Measurements from ENCODE around the gene SPPL3.

Gene SPPL3

GRCh38 chr12:120724720-120725119 lies 179.4 kb downstream of the SPPL3 start:
- TF ChIP-seq, protein P1, sequence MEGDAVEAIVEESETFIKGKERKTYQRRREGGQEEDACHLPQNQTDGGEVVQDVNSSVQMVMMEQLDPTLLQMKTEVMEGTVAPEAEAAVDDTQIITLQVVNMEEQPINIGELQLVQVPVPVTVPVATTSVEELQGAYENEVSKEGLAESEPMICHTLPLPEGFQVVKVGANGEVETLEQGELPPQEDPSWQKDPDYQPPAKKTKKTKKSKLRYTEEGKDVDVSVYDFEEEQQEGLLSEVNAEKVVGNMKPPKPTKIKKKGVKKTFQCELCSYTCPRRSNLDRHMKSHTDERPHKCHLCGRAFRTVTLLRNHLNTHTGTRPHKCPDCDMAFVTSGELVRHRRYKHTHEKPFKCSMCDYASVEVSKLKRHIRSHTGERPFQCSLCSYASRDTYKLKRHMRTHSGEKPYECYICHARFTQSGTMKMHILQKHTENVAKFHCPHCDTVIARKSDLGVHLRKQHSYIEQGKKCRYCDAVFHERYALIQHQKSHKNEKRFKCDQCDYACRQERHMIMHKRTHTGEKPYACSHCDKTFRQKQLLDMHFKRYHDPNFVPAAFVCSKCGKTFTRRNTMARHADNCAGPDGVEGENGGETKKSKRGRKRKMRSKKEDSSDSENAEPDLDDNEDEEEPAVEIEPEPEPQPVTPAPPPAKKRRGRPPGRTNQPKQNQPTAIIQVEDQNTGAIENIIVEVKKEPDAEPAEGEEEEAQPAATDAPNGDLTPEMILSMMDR (conservative IDR thresholded peaks at IDR 0.05), result no peak
- TF ChIP-seq ZFX (IDR thresholded peaks at IDR 0.05), result no peak
- H3K27ac ChIP-seq, result no peak overlapping the region; the same call in 1 of the 2 replicates

GRCh38 chr12:120722784-120723183 lies 181.4 kb downstream of the SPPL3 start:
- TF ChIP-seq ZFX (IDR thresholded peaks at IDR 0.05), result no peak
- TF ChIP-seq, protein P1 (conservative IDR thresholded peaks at IDR 0.05), result no peak
- H3K27ac ChIP-seq, result no peak overlapping the region

DNA sequence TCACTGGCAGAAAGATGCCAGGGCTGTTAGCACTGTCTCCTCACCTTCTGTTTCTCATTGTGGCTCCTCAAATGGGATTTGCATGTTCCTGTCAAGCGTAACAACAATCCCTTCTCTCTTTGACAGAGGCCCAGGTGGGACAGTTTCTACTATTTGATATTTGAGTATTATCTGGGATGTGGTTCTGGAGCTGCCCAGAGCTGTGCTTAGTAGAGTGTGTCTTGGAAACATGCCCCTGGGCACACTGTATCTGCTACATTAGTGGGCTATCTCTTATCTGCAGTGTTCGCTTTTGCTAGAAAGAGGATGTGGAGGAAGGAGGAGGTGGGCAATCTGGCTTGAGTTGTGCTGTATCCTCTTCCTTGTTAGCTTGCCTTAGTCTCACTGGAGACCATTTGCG lies 182.3 kb downstream of the SPPL3 start:
- TF ChIP-seq, protein P1 (conservative IDR thresholded peaks at IDR 0.05), result no peak
- TF ChIP-seq ZFX (IDR thresholded peaks at IDR 0.05), result no peak
- H3K27ac ChIP-seq, result no peak overlapping the region

GRCh38 chr12:120720987-120721801 lies 183.0 kb downstream of the SPPL3 start:
- TF ChIP-seq ZFX (IDR thresholded peaks at IDR 0.05), result no peak
- TF ChIP-seq, protein P1 (conservative IDR thresholded peaks at IDR 0.05), result no peak
- no peak overlapping the region for H3K27ac ChIP-seq

GRCh38 chr12:120720234-120720986 lies 183.7 kb downstream of the SPPL3 start:
- no peak for TF ChIP-seq ZFX (IDR thresholded peaks at IDR 0.05)
- TF ChIP-seq, protein P1 (conservative IDR thresholded peaks at IDR 0.05), result no peak
- H3K27ac ChIP-seq, result no peak overlapping the region

DNA sequence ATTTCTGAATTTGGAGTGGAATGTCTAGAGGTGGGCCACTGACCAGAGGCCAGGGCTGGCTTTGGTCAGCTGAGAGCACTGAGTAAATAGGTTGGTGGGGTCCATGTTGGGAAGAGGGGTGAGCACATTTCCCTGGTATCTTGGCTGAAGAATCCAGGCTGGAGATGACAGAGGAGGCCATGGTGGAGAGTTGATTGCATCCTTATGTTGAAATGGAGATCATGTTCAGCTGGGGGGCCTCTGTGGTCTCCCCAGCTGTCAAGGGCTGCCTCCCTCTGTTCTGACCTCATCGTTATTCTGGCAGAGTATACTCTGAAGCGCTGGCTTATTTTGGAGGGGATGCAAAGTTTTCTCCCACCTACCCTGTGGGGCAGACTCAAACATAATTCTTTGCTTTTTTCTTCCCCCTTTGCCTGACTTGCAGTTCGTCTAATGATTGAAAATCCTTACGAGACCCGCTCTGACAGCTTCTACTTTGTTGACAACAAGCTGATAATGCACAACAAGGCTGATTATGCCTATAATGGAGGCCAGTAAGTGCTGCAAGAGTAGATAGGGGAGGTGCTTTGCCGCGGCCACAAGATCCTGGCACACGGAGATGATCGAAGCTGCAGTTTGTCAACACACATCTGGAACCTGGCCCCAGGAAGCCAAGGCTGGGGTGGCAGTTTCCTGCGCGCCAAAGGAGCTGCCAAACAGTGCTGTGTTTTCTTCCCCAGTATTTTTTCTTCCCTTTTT lies 184.5 kb downstream of the SPPL3 start:
- no peak for TF ChIP-seq ZFX (IDR thresholded peaks at IDR 0.05)
- TF ChIP-seq, protein P1 (conservative IDR thresholded peaks at IDR 0.05), result no peak
- H3K27ac ChIP-seq, result no peak overlapping the region

Data from C4-2B (cell line).